Measurements from ENCODE around the gene EFEMP2. TPM values are rescaled to one million over a fixed set of nuclear protein-coding genes. Genes with fewer than 3 reads are reported as not detected.

Gene EFEMP2
- total RNA-seq, 1 donor from 2014 or later: 39.7 TPM

DNA sequence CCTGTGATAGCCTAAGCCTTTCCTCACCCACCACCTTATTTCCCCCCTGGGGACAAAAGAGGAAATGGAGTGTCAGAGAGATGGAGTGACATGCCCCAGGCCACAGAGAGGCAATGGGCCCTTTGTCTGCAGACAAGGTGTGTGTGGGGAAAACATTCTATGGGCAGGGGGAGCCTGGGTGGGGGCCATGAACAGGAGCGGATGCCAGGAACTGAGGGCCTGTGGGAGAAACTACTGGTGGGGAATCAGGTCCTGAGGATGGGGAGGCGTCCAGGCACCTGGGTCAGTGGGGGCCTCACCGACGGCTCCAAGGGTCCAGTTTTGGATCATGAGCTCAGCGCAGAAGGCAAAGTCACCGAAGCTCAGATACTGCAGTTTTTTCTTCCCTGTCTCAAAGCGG, 12.6 kb upstream of the EFEMP2 start:
- no peak for DNase-seq

DNA sequence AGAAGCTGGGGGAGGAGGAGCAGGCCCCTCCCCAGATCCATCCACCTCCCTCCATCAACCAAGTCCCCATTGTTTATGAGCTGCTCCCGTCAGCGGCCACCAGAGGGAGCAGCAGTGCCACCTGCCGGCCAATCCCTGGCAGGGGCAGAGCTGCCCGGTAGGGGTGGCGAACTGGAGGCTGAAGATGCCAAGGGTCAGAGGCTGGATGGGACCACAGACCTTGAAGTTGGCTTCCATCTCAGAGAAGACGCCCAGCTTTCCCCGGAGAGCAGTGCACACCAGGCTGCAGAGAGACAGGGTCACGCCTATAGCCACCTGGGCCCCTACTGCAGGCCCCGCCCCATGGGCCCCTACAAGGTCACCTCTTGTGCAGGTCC, 12.1 kb upstream of the EFEMP2 start:
- peak; percentile 81 for DNase-seq

DNA sequence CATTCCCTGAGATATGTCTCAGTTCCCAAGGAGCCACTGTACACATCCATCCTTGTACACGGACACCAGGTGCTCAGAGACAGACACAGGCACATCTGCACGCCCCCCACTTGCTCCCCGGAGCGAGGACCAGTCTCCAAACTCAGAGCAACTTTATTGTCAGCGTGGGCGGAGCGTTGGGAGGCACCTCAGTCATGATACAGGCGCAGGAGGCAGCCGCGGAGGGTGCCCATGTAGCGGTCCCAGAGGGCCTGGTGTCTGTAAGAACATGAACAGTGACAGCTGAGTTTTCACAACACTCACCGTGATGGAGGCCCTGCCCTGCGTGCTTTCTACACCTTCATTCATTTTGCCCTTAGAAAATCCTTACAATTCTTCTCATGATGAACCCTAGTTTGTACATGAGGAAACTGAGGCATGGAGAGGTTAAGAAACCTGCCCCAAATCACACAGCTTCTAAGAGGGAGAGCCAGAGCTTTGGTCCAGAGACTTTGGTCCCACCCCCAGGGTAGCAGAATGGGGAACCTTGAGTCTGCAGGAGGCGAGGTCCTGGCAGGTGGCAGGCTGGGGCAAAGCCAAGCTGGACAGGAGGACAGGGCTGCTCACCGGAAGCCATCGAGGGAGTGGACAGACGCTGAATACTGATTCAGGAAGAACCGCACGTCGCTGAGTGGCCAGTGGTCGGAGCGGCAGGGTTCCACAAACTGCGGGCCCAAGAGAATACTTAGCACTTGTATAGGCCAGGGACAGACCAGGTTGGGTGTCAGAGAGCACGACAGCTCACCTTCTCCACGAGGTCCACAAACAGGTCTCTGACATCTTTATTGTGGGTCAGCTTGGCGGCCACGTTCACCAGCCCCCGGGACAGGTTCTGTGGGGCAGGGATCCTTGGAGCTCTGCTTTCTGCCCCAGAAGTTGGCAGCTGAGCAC, 11.5 kb upstream of the EFEMP2 start:
- no peak for DNase-seq

DNA sequence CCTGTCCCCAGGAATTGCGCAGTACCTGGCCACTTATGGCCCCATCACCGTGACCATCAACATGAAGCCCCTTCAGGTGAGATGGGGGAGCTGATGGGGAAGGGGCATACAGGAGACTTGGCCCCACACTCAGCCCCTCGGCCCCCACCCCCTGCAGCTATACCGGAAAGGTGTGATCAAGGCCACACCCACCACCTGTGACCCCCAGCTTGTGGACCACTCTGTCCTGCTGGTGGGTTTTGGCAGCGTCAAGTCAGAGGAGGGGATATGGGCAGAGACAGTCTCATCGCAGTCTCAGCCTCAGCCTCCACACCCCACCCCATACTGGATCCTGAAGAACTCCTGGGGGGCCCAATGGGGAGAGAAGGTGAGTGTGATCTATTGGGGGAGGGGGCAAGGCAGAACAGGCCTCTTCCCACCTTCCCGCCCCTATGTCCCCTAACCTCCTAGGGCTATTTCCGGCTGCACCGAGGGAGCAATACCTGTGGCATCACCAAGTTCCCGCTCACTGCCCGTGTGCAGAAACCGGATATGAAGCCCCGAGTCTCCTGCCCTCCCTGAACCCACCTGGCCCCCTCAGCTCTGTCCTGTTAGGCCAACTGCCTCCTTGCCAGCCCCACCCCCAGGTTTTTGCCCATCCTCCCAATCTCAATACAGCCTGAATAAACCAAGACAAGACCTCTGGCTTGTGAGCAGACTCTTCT, 10.6 kb upstream of the EFEMP2 start:
- no peak for DNase-seq

DNA sequence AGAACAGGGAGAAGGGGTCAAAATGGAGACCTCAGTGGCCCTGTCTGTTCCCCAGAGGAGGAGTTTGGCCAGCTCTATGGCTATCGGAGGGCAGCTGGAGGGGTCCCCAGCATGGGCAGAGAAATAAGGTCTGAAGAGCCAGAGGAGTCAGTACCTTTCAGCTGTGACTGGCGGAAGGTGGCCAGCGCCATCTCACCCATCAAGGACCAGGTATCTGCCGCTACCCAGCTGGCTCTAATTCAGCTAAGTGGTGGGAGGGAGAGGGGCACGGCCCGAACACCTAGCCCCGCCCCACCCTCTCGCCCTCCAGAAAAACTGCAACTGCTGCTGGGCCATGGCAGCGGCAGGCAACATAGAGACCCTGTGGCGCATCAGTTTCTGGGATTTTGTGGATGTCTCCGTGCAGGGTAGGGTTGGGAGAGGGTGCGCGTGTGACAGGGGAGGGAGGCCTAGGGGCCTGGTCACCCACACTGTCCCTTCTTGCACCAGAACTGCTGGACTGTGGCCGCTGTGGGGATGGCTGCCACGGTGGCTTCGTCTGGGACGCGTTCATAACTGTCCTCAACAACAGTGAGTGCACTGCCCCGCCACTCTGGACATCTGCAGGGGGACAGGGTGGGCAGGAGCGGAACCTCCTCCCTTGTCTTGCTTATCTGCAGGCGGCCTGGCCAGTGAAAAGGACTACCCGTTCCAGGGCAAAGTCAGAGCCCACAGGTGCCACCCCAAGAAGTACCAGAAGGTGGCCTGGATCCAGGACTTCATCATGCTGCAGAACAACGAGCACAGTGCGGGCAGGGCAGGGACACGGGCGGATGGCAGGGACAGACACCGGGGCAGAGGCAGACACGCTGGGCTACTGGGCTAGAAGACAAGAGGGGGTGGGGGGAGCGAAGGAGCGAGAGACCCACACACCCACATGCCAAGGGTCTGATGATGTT, 9.8 kb upstream of the EFEMP2 start:
- DNase-seq: no peak

DNA sequence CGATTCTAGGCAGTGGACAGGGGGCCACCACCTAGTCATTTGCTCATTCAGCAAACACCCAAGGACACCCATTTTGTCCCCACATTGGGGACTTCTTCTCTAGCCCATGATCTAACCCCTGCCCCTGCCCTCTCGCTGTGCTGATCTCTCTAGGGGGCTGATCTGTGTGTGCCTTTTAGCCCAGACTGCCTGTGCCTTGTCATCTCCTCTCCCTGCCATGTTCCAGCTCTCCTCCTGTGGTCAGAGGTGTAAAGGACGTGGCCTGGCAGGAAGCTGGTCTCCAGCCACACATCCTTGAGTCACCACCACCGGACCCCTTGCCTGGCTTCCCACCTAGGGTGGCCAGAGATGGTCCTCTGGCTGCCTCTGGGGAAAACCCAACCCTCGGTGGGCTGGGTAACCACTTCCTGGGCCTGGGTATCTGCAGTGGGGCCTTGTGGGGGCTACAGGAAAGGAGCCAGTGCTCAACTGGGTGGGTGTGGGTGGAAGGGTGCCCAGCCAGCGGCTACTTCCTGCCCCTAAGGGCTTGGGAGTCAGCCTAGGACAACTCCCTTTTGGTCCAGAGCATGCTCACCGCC, 8.3 kb upstream of the EFEMP2 start:
- DNase-seq: no peak

DNA sequence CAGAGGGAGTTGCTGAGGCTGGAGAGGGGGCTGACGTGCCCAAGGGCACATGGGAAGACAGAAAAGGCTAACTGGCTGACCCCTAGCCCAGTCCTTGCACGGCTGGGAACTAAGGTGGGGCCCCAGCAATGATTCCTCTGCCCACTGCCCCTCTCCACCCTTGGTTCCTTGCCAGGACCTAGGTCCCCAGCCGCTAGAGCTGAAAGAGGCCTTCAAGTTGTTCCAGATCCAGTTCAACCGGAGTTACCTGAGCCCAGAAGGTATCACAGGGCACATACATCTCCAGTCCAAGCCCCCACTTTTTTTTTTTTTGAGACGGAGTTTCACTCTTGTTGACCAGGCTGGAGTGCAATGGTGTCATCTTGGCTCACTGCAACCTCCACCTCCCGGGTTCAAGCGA, 7.4 kb upstream of the EFEMP2 start:
- no peak for DNase-seq

DNA sequence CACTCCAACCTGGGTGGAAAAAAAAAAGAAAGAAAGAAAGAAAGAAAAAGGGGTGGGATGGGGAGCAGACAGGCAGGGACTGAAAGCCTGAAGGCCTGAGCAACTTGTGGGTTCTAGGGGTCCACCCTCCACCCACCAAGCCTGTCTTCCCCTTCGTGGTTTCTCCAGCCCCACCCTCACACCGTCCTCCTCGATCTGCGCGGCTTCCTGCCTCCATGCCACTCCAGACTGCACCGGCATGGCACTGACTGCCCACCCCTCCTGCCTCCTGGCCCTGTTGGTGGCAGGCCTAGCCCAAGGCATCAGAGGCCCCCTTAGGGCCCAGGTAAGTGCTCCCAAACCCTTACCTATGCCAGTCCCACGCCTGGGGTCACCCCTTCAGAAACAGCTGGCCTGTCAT, 7.0 kb upstream of the EFEMP2 start, which contains the start of gene CTSW:
Gene CTSW (plus strand): TSS at position 221 of the 400 bp plus-strand sequence. CDS start 18 bp downstream, at position 239.
- DNase-seq: no peak

DNA sequence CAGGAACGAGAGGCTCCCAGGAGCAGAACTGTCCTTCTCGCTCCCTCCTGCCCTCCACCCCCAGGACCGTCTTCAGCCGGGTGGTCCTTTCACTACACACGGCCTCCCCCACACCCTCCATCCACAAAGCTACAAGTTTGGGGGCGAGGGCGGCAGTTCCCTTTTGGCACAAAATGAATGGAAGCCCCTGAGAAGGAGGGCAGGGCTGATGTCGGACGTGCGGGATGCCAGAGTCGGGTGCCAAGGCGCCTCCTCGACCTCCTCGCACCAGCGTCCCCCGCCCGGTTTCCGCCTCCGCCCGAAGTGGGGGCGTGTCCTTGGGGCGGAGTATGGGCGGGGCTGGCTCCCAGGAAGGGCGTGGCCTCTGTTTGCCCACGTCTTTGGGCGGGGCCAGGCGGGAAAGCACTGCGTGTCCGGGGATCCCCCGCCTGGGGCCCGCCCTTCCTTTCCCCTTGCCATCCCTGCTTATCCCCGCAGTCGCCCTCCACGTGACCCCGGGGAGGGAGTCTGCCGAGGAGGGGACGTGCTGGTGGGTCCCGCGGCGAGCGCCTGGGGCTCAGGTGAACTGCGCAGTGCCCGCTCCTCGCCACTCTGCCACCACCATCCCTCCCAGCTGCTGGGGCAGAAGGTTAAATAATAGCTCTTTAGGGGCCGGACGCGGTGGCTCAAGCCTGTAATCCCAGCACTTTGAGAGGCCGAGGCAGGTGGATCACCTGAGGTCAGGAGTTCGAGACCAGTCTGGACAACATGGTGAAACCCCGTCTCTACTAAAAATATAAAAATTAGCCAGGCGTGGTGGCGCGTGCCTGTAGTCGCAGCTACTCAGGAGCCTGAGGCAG, 937 bp upstream of the EFEMP2 start:
- peak; percentile 97 for DNase-seq

DNA sequence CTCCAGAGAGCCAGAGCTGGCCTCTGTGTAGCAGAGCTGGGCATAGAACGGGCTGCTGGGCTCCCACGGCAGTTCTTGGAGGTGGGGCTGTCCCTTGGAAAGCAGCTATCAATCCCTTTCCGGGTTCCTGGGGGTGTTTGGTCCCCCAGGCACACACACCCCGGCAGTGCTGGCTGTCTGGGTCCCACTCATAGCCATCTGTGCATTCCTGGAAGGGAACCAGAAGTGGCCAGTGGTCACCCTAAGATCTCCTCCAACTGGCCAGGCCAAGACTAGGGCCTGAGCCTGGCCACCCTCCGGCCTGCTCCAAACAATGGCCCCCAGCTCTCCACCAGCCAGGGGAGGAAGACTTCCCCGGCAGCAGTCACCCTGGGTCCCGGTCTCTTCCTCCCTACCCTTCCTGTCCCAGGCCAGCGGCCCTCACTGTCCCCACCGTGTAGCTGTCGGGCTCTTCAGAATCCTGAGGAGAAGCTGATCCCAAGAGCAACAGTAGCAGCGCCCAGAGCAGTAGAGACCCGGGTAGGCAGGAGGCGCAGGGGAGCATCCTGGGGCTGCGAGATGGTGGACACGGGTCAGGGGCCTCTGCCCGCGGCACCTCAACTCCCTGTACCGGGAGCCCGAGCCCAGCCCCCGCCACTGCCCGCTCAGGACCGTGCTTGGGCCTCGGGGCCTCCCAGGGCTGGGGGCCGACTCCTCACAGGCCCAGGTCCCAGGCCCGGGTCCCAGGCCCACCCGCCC, 620 bp downstream of the EFEMP2 start:
- peak; percentile 38 for DNase-seq

DNA sequence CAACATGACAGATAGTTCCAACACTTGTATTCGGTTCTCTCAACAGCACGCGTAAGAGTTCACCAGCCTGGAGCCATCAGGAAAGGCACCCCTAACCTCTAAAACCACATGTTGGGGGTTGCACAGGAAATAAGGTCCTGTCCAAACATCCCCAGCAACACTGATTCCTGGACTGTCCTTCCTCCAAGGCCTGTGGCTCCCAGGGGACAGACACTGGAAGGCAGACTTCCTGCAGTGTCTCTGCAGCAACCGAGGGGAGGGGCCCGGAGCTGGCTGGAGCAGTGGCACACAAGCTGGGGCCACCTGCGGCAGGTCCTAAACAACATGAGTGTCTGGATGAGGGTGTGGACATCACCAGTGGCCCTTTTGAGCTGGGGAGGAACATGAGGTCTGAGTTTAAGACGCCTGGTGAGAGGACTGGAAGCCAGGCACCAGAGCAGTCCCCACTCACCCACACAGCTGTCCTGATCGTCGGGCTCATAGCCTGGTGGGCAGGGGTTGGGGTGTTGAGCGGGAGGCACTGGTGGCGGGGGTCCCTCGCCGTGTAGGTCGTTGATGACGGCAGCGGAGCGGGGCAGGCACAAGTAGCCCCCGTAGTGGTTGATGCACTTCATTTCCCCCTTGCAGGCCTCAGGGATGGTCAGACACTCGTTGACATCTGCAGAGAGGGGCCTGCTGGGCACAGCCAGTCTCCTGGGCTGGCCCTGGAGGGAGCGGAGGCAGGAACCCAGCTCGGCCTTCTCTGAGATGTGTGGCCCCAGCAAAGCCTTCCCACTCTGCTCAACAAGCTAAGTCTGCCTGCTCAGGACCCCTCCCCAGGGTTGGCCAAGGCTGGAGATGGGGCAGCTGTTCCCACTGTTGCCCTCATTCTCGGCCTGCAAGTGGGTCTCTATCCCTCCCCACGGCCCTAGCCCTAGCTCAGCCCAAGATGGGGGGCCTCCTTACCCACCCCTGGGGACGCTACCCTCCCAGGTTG, 1.6 kb downstream of the EFEMP2 start:
- no peak for DNase-seq

DNA sequence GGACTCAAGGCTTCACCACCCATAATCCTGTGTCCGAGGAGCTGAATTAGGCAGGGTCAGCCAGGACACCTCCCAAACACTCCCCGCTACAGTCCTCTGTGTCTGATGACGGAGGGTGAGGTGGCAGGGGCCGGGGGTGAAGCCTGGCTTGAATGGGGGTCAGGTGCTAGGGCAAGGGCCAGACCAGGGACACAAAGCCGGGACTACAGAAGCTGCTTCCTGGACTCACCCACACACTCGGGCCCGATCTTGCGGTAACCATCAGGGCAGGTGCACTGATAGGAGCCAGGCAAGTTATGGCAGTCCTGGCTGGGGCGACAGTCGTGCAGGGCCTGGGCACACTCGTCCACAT, 2.3 kb downstream of the EFEMP2 start:
- no peak for DNase-seq

DNA sequence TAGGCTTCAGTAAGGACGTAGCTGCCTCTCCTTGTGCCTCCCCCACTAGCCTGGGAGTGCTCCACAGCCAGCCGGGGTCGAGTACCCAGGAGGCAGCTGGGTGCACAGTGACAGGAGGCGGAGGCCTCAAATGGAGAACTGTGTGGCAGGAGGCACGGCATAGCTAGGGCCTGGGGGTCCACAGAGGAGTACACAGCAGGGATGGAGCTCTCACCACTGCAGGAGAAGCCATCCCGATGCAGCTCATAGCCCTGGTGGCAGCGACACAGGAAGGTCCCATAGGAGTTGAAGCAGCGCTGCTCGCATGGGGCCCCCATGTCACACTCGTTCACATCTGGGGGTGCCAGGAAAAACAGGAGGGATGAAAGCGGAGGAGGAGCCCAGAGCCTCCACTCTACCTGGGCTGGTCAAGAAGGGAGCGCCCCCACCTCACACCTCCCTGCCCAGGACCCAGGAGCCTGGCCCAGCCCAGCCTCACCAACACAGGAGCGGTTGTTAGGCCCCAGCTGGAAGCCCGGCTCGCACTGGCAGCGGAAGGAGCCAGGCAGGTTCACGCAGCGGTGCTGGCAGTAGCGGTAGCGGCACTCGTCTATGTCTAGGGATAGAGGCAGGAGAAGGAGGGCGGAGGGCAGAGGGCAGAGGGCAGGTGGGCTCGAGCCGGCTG, 2.8 kb downstream of the EFEMP2 start:
- no peak for DNase-seq

DNA sequence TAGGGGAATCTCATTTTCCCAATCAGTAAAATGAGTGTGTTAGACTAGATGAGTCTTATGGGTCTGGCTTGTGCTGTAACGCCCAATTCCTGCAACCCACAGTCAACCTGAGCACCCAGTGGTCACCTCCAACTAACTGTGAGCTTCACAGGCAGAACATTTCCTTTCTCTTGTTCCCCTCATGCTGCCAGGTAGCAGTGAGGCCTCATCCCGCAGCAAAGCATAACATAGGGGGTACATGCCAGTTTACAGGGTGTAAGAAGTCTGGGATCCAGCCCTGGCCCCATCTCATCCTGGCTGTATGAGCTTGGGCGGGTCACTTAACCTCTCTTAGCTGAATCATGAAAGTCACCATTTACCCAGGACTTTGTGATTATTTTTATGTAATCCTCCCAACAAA, 3.7 kb downstream of the EFEMP2 start:
- DNase-seq: no peak

DNA sequence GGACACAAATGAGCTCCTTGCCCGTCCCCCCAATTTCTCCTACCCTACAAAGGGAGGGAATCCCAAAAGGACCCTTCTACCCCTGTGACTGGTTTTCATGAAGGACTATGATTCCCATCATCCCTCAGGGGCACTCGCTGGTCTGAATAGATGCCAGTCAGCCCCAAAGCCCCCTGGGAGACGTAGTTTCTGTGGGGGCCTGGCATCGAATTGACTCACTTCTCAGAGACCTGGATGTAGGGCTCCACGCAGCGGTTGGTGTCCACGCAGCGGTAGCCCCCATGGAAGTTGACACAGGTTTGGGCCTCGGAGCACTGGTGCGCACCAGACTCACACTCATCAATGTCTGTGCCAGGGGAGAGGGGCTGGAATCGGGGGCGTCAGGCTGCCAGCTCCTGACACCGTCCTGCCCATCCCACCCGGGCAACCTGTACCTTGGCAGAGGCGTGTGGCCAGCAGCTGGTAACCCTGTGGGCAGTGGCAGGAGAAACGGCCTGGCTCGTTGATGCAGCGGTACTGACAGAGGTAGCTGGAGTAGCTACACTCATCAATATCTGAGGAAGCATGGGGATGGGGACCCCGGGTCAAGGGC, 4.4 kb downstream of the EFEMP2 start:
- DNase-seq: peak; percentile 37

DNA sequence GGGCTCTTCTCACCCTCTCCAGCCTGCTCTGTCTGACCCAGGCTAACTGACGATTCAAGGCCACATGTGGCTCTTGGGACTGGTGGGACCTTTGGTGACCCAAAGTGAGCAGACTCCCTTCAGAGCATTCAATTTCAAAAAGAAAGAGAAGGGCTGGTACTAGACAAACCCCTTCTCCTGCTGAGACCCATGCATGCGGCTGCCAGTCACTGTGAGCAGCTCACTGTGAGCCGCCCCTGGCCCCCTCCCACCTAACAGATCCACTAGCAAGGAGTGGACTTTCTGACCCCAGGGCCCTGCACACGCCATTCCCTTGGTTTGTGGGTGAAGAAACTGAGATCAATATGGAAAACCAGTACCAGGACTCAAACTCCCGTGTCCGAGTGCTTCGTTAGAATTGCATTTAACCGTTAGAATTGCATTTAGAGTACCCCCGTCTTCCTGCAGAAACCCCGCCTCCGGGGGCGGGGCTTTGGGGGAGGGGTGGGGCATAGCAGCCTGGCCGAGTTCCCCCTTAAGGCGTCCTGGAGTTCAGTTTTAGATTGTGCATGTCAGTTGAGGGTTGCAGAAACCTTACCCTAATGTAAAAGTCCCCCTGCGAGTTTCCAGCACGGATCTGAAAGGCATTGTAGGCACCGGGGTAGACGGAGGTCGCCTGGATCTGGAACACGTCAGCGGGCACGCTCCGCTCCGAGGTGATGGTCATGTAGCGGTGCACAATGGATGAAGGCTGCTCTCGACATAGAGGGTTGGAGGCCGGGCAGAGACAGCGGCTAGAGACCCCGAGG, 5.1 kb downstream of the EFEMP2 start:
- DNase-seq: no peak

All from tongue (tissue), 2 donors.